MM.1S (cell line): ENCODE results near the gene MYH14.

ENCODE experiments used
- DNase-seq: peaks from one replicate; pipeline ENCODE4 v3.0.0-alpha.2; 2015
- H2AFZ ChIP-seq: fragments of 300-600 bp; sonication (generic); 2 replicates; pipeline ENCODE4 v1.6.0; 2016; ENCODE audit warnings: antibody characterized with exemption, low read length
- H3F3A ChIP-seq: fragments of 300-600 bp; sonication (generic); 2 replicates; pipeline ENCODE4 v1.6.1; 2016; ENCODE audit warnings: mild to moderate bottlenecking, antibody characterized with exemption, low read length, moderate library complexity, mixed read lengths; ENCODE audit not compliant: insufficient read depth
- H3K27ac ChIP-seq: fragments of 300-600 bp; sonication (generic); 2 replicates; pipeline ENCODE4 v1.5.1; 2016; ENCODE audit warnings: mild to moderate bottlenecking, low read length
- H3K27me3 ChIP-seq: fragments of 300-600 bp; sonication (generic); replicated peaks from 2 replicates; pipeline ENCODE4 v1.6.0; 2016; ENCODE audit warnings: low read length; ENCODE audit not compliant: insufficient read depth
- H3K36me3 ChIP-seq: fragments of 300-600 bp; sonication (generic); replicated peaks from 2 replicates; pipeline ENCODE4 v1.6.1; 2016; ENCODE audit warnings: mild to moderate bottlenecking, low read length, mixed read lengths; ENCODE audit not compliant: insufficient read depth
- H3K4me1 ChIP-seq: fragments of 300-600 bp; sonication (generic); 2 replicates; pipeline ENCODE4 v1.6.1; 2016; ENCODE audit warnings: low read length, mixed read lengths
- H3K4me2 ChIP-seq: fragments of 300-600 bp; sonication (generic); 2 replicates; pipeline ENCODE4 v1.6.0; 2016; ENCODE audit warnings: low read depth, low read length
- H3K4me3 ChIP-seq: fragments of 300-600 bp; sonication (generic); 2 replicates; pipeline ENCODE4 v1.5.1; 2016; ENCODE audit warnings: low read length, mixed read lengths
- H3K79me2 ChIP-seq: fragments of 300-600 bp; sonication (generic); 2 replicates; pipeline ENCODE4 v1.6.1; 2016; ENCODE audit warnings: mixed run types, low read length, mixed read lengths
- H3K9ac ChIP-seq: fragments of 300-600 bp; sonication (generic); 2 replicates; pipeline ENCODE4 v1.6.1; 2016; ENCODE audit warnings: low read length, mixed read lengths
- H3K9me2 ChIP-seq: fragments of 300-600 bp; sonication (generic); replicated peaks from 2 replicates; pipeline ENCODE4 v1.6.1; 2016; ENCODE audit warnings: mild to moderate bottlenecking, low read length, mixed read lengths; ENCODE audit not compliant: insufficient read depth
- H3K9me3 ChIP-seq: fragments of 300-600 bp; sonication (generic); replicated peaks from 2 replicates; pipeline ENCODE4 v1.6.1; 2016; ENCODE audit warnings: mild to moderate bottlenecking, low read length, mixed read lengths; ENCODE audit not compliant: insufficient read depth
- H4K20me1 ChIP-seq: fragments of 300-600 bp; sonication (generic); 2 replicates; pipeline ENCODE4 v1.6.1; 2016; ENCODE audit warnings: mild to moderate bottlenecking, low read length, moderate library complexity, mixed read lengths; ENCODE audit not compliant: insufficient read depth
- CTCF ChIP-seq: fragments of 300-600 bp; sonication (generic); IDR thresholded peaks from 2 replicates; pipeline ENCODE4 v1.5.1; 2016; ENCODE audit warnings: antibody characterized with exemption, low read length, mixed read lengths
- EZH2 ChIP-seq: fragments of 300-600 bp; sonication (generic); optimal IDR thresholded peaks from 2 replicates; pipeline ENCODE3; 2017; ENCODE audit warnings: low read depth, mild to moderate bottlenecking, antibody characterized with exemption, low read length, mixed read lengths
- EZH2phosphoT487 ChIP-seq: fragments of 300-600 bp; sonication (generic); IDR thresholded peaks from 2 replicates; pipeline ENCODE4 v1.6.1; 2018; ENCODE audit warnings: antibody characterized with exemption, low read length

MYH14 gene

GRCh38 chr19:50357178-50358100 is 154.0 kb downstream of the MYH14 start:
- TF ChIP-seq EZH2 (no peak), CTCF (peak; percentile 75)
- H3K27me3 ChIP-seq = peaks cover 88% of the 10 kb centered on the region
- DNase-seq = peak; percentile 38
- H3K9me2 ChIP-seq = no peaks in the 10 kb centered on the region
- H3K36me3 ChIP-seq = no peaks in the 10 kb centered on the region
- peak overlapping the region; percentile 49; the same call in 1 of the 2 replicates for H2AFZ ChIP-seq
- H3K4me2 ChIP-seq = peak overlapping the region; percentile 58; the same call in 1 of the 2 replicates
- H3K4me1 ChIP-seq = no peaks in the 10 kb centered on the region
- peak overlapping the region; percentile 29; the same call in 1 of the 2 replicates for H3K4me3 ChIP-seq
- H3K9ac ChIP-seq = no peak overlapping the region
- H4K20me1 ChIP-seq = no peaks in the 10 kb centered on the region
- no peak overlapping the region for H3K27ac ChIP-seq
- H3F3A ChIP-seq = no peaks in the 10 kb centered on the region
- no peaks in the 10 kb centered on the region for H3K9me3 ChIP-seq
- no peaks in the 10 kb centered on the region for H3K79me2 ChIP-seq

- Histone ChIP-seq H3K9ac (no peak overlapping the region), H3K27me3 (peaks cover 89% of the 10 kb centered on the region), H3F3A (no peaks in the 10 kb centered on the region), H3K9me2 (no peaks in the 10 kb centered on the region), H3K79me2 (no peaks in the 10 kb centered on the region), H3K4me1 (no peaks in the 10 kb centered on the region), H2AFZ (no peak overlapping the region), H3K27ac (no peak overlapping the region), H3K36me3 (no peaks in the 10 kb centered on the region), H3K4me2 (no peak overlapping the region), H3K9me3 (no peaks in the 10 kb centered on the region), H3K4me3 (no peak overlapping the region), H4K20me1 (no peaks in the 10 kb centered on the region)
- TF ChIP-seq CTCF = no peak
- no peak for TF ChIP-seq EZH2
- no peak for TF ChIP-seq EZH2phosphoT487
- no peak for DNase-seq
Observed at GRCh38 chr19:50358483-50359327, 155.3 kb downstream of the MYH14 start.

- Histone ChIP-seq H3K9ac (no peak overlapping the region), H3K4me1 (no peaks in the 10 kb centered on the region), H3K4me3 (no peak overlapping the region)
Observed at GRCh38 chr19:50359328-50359818, 156.0 kb downstream of the MYH14 start.

More at GRCh38 chr19:50359328-50359818, 156.0 kb downstream of the MYH14 start:
- no peaks in the 10 kb centered on the region for H3K36me3 ChIP-seq
- H3K27me3 ChIP-seq = peaks cover 88% of the 10 kb centered on the region
- no peak for TF ChIP-seq CTCF
- TF ChIP-seq EZH2 = no peak
- no peaks in the 10 kb centered on the region for H3F3A ChIP-seq
- no peaks in the 10 kb centered on the region for H3K9me2 ChIP-seq
- H3K27ac ChIP-seq = no peak overlapping the region
- H4K20me1 ChIP-seq = no peaks in the 10 kb centered on the region
- no peak overlapping the region for H3K4me2 ChIP-seq
- no peak for DNase-seq
- no peak overlapping the region for H2AFZ ChIP-seq
- H3K9me3 ChIP-seq = no peaks in the 10 kb centered on the region
- no peaks in the 10 kb centered on the region for H3K79me2 ChIP-seq
